RWPE2 (cell line): Measurements from ENCODE around the gene COL23A1.

Experiments used
- ATAC-seq: fragments of 200-7000 bp; cut with Tn5 transposase; 3 replicates; pipeline ENCODE4 v1.9.1; 2021; ENCODE audit warnings: low read depth
- DNase-seq: peaks from one replicate; pipeline ENCODE4 v3.0.0-alpha.2; 2020; ENCODE audit warnings: low spot score
- H3K27ac ChIP-seq: fragments of 450-650 bp; 2 replicates; pipeline ENCODE4 v1.5.1; 2017; ENCODE audit warnings: mild to moderate bottlenecking; ENCODE audit not compliant: poor library complexity, severe bottlenecking
- H3K27me3 ChIP-seq: fragments of 250-450 bp; sonication (Bioruptor Pico); 2 replicates; pipeline ENCODE4 v1.5.1; 2021; ENCODE audit warnings: mild to moderate bottlenecking, moderate library complexity; ENCODE audit not compliant: insufficient read depth, poor library complexity, severe bottlenecking
- H3K36me3 ChIP-seq: fragments of 250-450 bp; sonication (Bioruptor Pico); 2 replicates; pipeline ENCODE4 v1.5.1; 2020; ENCODE audit warnings: low read depth, mild to moderate bottlenecking, moderate library complexity
- H3K4me1 ChIP-seq: fragments of 250-450 bp; sonication (Bioruptor Pico); 2 replicates; pipeline ENCODE4 v1.5.1; 2021; ENCODE audit warnings: mild to moderate bottlenecking, moderate library complexity; ENCODE audit not compliant: insufficient read depth, poor library complexity, severe bottlenecking
- H3K4me3 ChIP-seq: fragments of 250-450 bp; sonication (Bioruptor Pico); 2 replicates; pipeline ENCODE4 v1.5.1; 2021; ENCODE audit warnings: mild to moderate bottlenecking, moderate library complexity; ENCODE audit not compliant: severe bottlenecking
- H3K9me3 ChIP-seq: fragments of 250-450 bp; sonication (Bioruptor Pico); 2 replicates; pipeline ENCODE4 v1.5.1; 2021; ENCODE audit warnings: mild to moderate bottlenecking, moderate library complexity; ENCODE audit not compliant: severe bottlenecking
- CTCF ChIP-seq: fragments of 450-650 bp; IDR thresholded peaks from one replicate; pipeline ENCODE4 v1.5.1; 2017; ENCODE audit warnings: mild to moderate bottlenecking, moderate library complexity; ENCODE audit not compliant: poor library complexity, severe bottlenecking

The COL23A1 gene

GRCh38 chr5:178202541-178202940 lies 387.7 kb downstream of the COL23A1 start:
- Histone ChIP-seq H3K27me3 (no peaks in the 10 kb centered on the region), H3K27ac (no peak overlapping the region), H3K4me3 (no peak overlapping the region), H3K9me3 (no peaks in the 10 kb centered on the region), H3K4me1 (peaks cover 20% of the 10 kb centered on the region), H3K36me3 (peaks cover 23% of the 10 kb centered on the region)
- DNase-seq (peak; percentile 29), ATAC-seq (no peak)
- TF ChIP-seq CTCF: no peak

GRCh38 chr5:178201927-178202235 lies 388.3 kb downstream of the COL23A1 start:
- DNase-seq (peak; percentile 31), ATAC-seq (no peak)
- H3K9me3 ChIP-seq: no peaks in the 10 kb centered on the region
- no peak overlapping the region for H3K27ac ChIP-seq
- TF ChIP-seq CTCF: no peak
- H3K36me3 ChIP-seq: peaks cover 16% of the 10 kb centered on the region
- H3K4me3 ChIP-seq: no peak overlapping the region
- peaks cover 20% of the 10 kb centered on the region for H3K4me1 ChIP-seq
- no peaks in the 10 kb centered on the region for H3K27me3 ChIP-seq

- Histone ChIP-seq H3K4me3 (no peak overlapping the region), H3K36me3 (peaks cover 11% of the 10 kb centered on the region), H3K27me3 (no peaks in the 10 kb centered on the region), H3K9me3 (no peaks in the 10 kb centered on the region), H3K27ac (no peak overlapping the region), H3K4me1 (peaks cover 17% of the 10 kb centered on the region)
- TF ChIP-seq CTCF: no peak
- peak; percentile 19 for DNase-seq
- no peak for ATAC-seq
These were observed 388.8 kb downstream of the COL23A1 start for GRCh38 chr5:178201221-178201926.

GRCh38 chr5:178199581-178200434 lies 390.4 kb downstream of the COL23A1 start:
- Histone ChIP-seq H3K4me3 (no peak overlapping the region), H3K36me3 (no peaks in the 10 kb centered on the region), H3K4me1 (peaks cover 11% of the 10 kb centered on the region), H3K27me3 (no peaks in the 10 kb centered on the region), H3K9me3 (no peaks in the 10 kb centered on the region), H3K27ac (no peak overlapping the region)
- TF ChIP-seq CTCF: no peak
- DNase-seq (peak; percentile 61), ATAC-seq (peak; percentile 16; the same call in 2 of the 3 replicates)
